Endothelial cell of umbilical vein (primary cell): ENCODE results near the gene CUBN. TPM values are rescaled to one million over a fixed set of nuclear protein-coding genes. Genes with fewer than 3 reads are reported as not detected.

Source experiments
- BruUV-seq: library from RNA; stranded (reverse); fragments of 400-500 nt; replicated peaks from 2 replicates; lab custom pipeline; 2021; lab: Mats Ljungman, UMichigan
- CTCF ChIA-PET: fragments of 300-600, 350-600 bp; sonication (Branson Sonifier 250); formaldehyde crosslinking; loops from one replicate; lab custom pipeline; 2021; ENCODE audit warnings: antibody characterized with exemption, inconsistent platforms; lab: Charles Lee
- POLR2A ChIA-PET: fragments of 300-600, 350-600 bp; sonication (Branson Sonifier 250); formaldehyde crosslinking; loops from one replicate; lab custom pipeline; 2021; ENCODE audit warnings: antibody characterized with exemption, inconsistent platforms; lab: Charles Lee
- DNase-seq: peaks from one replicate; pipeline ENCODE4 v3.0.0-alpha.2; 2011; ENCODE audit warnings: low read depth, low spot score
- FAIRE-seq: peaks from 2 replicates; lab custom pipeline; 2011; peaks lifted over from hg19 to GRCh38; lab: Jason Lieb, UNC
- H2AFZ ChIP-seq: 2 replicates; pipeline ENCODE4 v1.6.0; 2012; ENCODE audit warnings: low read depth, low read length, control low read depth, inconsistent platforms
- H3K27ac ChIP-seq: 2 replicates; pipeline ENCODE4 v1.5.1; 2011; ENCODE audit warnings: low read depth, mild to moderate bottlenecking, control low read depth, low read length, moderate library complexity; ENCODE audit not compliant: insufficient read depth
- H3K27me3 ChIP-seq, 2 experiments: 2 replicates each; pipeline versions ENCODE4 v1.6.0 to v1.6.1; 2011; ENCODE audit warnings: low read length in 2 of 2, mixed read lengths in 1 of 2; ENCODE audit not compliant: control insufficient read depth in 2 of 2, insufficient read depth in 2 of 2
- H3K36me3 ChIP-seq, 2 experiments: 2 replicates in 1 of 2; 3 replicates in 1 of 2; pipeline ENCODE4 v1.5.1; 2011; ENCODE audit warnings: low read length in 2 of 2, mild to moderate bottlenecking in 1 of 2, moderate library complexity in 1 of 2; ENCODE audit not compliant: control insufficient read depth in 2 of 2, insufficient read depth in 2 of 2; ENCODE audit errors: extremely low read depth in 1 of 2
- H3K4me1 ChIP-seq: 3 replicates; pipeline ENCODE4 v1.5.1; 2011; ENCODE audit warnings: mild to moderate bottlenecking, low read length; ENCODE audit not compliant: control insufficient read depth, insufficient read depth; ENCODE audit errors: extremely low read depth
- H3K4me2 ChIP-seq: 2 replicates; pipeline ENCODE4 v1.6.1; 2011; ENCODE audit warnings: low read length, control low read depth, mixed read lengths; ENCODE audit not compliant: insufficient read depth
- H3K4me3 ChIP-seq, 3 experiments: fragments of 200-600 bp in 1 of 3; sonication (generic), shearing (Covaris generic) in 1 of 3; replicated peaks in 1 of 3; 2 replicates each; pipeline ENCODE4 v1.5.1; 2011 to 2016; ENCODE audit warnings: control low read depth in 3 of 3, low read length in 3 of 3, mild to moderate bottlenecking in 2 of 3, inconsistent platforms in 1 of 3, low read depth in 1 of 3, moderate library complexity in 1 of 3; ENCODE audit not compliant: insufficient read depth in 1 of 3
- H3K79me2 ChIP-seq: 2 replicates; pipeline ENCODE4 v1.6.0; 2012; ENCODE audit warnings: low read length, inconsistent platforms; ENCODE audit not compliant: control insufficient read depth, insufficient read depth
- H3K9ac ChIP-seq: replicated peaks from 2 replicates; pipeline ENCODE3; 2011; ENCODE audit warnings: low read length, control low read depth; ENCODE audit not compliant: insufficient read depth; ENCODE audit errors: extremely low read depth
- H3K9me1 ChIP-seq: replicated peaks from 3 replicates; pipeline ENCODE4 v1.6.0; 2011; ENCODE audit warnings: mild to moderate bottlenecking, low read length; ENCODE audit not compliant: control insufficient read depth, insufficient read depth; ENCODE audit errors: extremely low read depth
- H3K9me3 ChIP-seq: replicated peaks from 2 replicates; pipeline ENCODE4 v1.5.1; 2012; ENCODE audit warnings: low read length, inconsistent platforms; ENCODE audit not compliant: control insufficient read depth, insufficient read depth
- H4K20me1 ChIP-seq: replicated peaks from 2 replicates; pipeline ENCODE3; 2011; ENCODE audit warnings: mild to moderate bottlenecking, low read length; ENCODE audit not compliant: control insufficient read depth, insufficient read depth; ENCODE audit errors: extremely low read depth
- EZH2 ChIP-seq: IDR thresholded peaks from 2 replicates; pipeline ENCODE4 v1.6.1; 2012; ENCODE audit warnings: borderline replicate concordance, low read depth, mild to moderate bottlenecking, moderate library complexity, low read length, inconsistent platforms; ENCODE audit not compliant: severe bottlenecking
- FOS ChIP-seq: IDR thresholded peaks from 2 replicates; pipeline ENCODE4 v1.6.1; 2011; ENCODE audit warnings: mild to moderate bottlenecking, low read length, moderate library complexity, borderline replicate concordance; ENCODE audit not compliant: insufficient read depth
- GATA2 ChIP-seq: IDR thresholded peaks from 2 replicates; pipeline ENCODE4 v1.7.0; 2011; ENCODE audit warnings: low read depth, mild to moderate bottlenecking, moderate library complexity, mixed read lengths, low read length; ENCODE audit not compliant: insufficient read length, insufficient read depth
- JUN ChIP-seq: IDR thresholded peaks from 2 replicates; pipeline ENCODE4 v1.6.1; 2011; ENCODE audit warnings: borderline replicate concordance, low read depth; ENCODE audit not compliant: insufficient read length, insufficient read depth
- MYC ChIP-seq: IDR thresholded peaks from one replicate; pipeline ENCODE4 v1.6.1; 2011; ENCODE audit warnings: mild to moderate bottlenecking, low read depth, low read length
- POLR2A ChIP-seq: IDR thresholded peaks from 2 replicates; pipeline ENCODE4 v1.6.1; 2012; ENCODE audit warnings: low read depth, mild to moderate bottlenecking, control low read depth, low read length
- POLR2AphosphoS5 ChIP-seq: IDR thresholded peaks from 2 replicates; pipeline ENCODE4 v1.6.1; 2012; ENCODE audit warnings: low read depth, mild to moderate bottlenecking, control low read depth, low read length, moderate library complexity; ENCODE audit not compliant: insufficient read depth
- dilution Hi-C: fragments of 300-500 bp; cut with MboI; formaldehyde crosslinking; loops from one replicate; pipeline ENCODE4 v1.15.0; 2019; ENCODE audit warnings: low sequenced_read_pairs; ENCODE audit not compliant: extremely low pct_ligation_motif_present
- intact Hi-C: fragments of 100-400 bp; cut with micrococcal nuclease; formaldehyde crosslinking; loops from one replicate; pipeline ENCODE4 v1.10.0; 2022
- polyA plus RNA-seq, 4 experiments: library from polyadenylated mRNA; depleted of rRNA in 3 of 4; stranded (reverse) in 3 of 4; unstranded in 1 of 4; fragments of >200 nt; gene quantifications; 2 replicates each; pipeline versions ENCODE4 v1.2.1 to v1.2.3, GENCODE V29; 2011 to 2012; ENCODE audit warnings: missing spikeins in 1 of 4
- total RNA-seq: library from RNA; stranded (reverse); gene quantifications from 2 replicates; pipeline ENCODE4 v1.2.3, GENCODE V29; 2021
- TF ChIP-seq, protein P1 (sequence below), 2 donors: IDR thresholded peaks; 1 replicate in 1 of 2; 2 replicates in 1 of 2; pipeline ENCODE4 v1.5.1; 2011; ENCODE audit warnings: low read length in 2 of 2, mild to moderate bottlenecking in 2 of 2, moderate library complexity in 2 of 2, control low read depth in 1 of 2, inconsistent platforms in 1 of 2, low read depth in 1 of 2; ENCODE audit not compliant: insufficient read depth in 1 of 2; ENCODE audit errors: extremely low read depth in 1 of 2
- TF ChIP-seq, protein P2 (sequence below): IDR thresholded peaks from 2 replicates; pipeline ENCODE4 v1.6.1; 2011; ENCODE audit not compliant: insufficient read depth, insufficient read length

Gene CUBN
- total and polyA plus RNA-seq, 2 donors (not counting 3 experiments of a cell fraction or from before 2014, with no cell fraction given): 2.7 to 4.6 TPM

DNA sequence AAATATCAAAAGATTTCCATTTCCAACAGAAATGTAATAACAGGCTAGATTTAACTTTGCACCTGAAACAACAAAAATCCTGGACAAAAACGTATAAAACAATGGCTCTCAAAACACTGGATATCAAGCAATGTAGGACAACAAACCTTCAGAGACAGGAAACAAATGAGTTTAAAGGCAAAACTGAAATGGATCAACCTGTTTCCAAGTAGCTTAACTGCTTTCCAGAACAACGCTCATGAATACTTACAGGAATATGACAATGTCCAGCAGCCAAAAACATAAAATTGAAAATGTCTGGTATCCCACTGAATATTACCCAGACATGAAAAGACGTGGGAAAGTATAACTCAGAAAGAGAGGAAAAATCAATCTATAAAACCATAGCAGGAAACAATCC, 62.8 kb downstream of the CUBN start:
- peak overlapping the region; percentile 89 for H3K27ac ChIP-seq
- TF ChIP-seq POLR2AphosphoS5 (no peak), EZH2 (no peak), GATA2 (no peak), POLR2A (no peak)
- TF ChIP-seq, protein P1, sequence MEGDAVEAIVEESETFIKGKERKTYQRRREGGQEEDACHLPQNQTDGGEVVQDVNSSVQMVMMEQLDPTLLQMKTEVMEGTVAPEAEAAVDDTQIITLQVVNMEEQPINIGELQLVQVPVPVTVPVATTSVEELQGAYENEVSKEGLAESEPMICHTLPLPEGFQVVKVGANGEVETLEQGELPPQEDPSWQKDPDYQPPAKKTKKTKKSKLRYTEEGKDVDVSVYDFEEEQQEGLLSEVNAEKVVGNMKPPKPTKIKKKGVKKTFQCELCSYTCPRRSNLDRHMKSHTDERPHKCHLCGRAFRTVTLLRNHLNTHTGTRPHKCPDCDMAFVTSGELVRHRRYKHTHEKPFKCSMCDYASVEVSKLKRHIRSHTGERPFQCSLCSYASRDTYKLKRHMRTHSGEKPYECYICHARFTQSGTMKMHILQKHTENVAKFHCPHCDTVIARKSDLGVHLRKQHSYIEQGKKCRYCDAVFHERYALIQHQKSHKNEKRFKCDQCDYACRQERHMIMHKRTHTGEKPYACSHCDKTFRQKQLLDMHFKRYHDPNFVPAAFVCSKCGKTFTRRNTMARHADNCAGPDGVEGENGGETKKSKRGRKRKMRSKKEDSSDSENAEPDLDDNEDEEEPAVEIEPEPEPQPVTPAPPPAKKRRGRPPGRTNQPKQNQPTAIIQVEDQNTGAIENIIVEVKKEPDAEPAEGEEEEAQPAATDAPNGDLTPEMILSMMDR (IDR thresholded peaks at IDR 0.05; ENCODE audit: extremely low read depth in 1 of 2, insufficient read depth in 1 of 2, low read depth in 1 of 2, low read length in 2 of 2): no peak
- FAIRE-seq: no peak
- no peaks in the 10 kb centered on the region for H3K36me3 ChIP-seq
- H3K27me3 ChIP-seq: no peaks in the 10 kb centered on the region
- peak overlapping the region; percentile 77 for H2AFZ ChIP-seq
- peak overlapping the region; percentile 81 for H3K9ac ChIP-seq
- ChIA-PET CTCF (interaction anchor here (0.7 to 1.3 kb wide), 5 partner anchors 18 to 171 kb away, joined by 3 to 4 read pairs (median 3); no protein-coding TSS in a partner anchor), POLR2A (interaction anchor here (1.4 kb wide), 1 partner anchor 163 kb away, joined by 3 read pairs; no protein-coding TSS in a partner anchor)
- H3K9me1 ChIP-seq: no peaks in the 10 kb centered on the region
- H3K79me2 ChIP-seq: no peaks in the 10 kb centered on the region
- dilution Hi-C loops: no loop called here
- no TSS peak for BruUV-seq
- H3K4me3 ChIP-seq: peak overlapping the region in 1 of 3 experiments; percentile 33
- H3K4me2 ChIP-seq: peak overlapping the region; percentile 89
- H3K9me3 ChIP-seq: no peaks in the 10 kb centered on the region
- intact Hi-C loops: no loop called here
- H3K4me1 ChIP-seq: peaks cover 64% of the 10 kb centered on the region
- H4K20me1 ChIP-seq: no peaks in the 10 kb centered on the region
- DNase-seq: peak; percentile 88

DNA sequence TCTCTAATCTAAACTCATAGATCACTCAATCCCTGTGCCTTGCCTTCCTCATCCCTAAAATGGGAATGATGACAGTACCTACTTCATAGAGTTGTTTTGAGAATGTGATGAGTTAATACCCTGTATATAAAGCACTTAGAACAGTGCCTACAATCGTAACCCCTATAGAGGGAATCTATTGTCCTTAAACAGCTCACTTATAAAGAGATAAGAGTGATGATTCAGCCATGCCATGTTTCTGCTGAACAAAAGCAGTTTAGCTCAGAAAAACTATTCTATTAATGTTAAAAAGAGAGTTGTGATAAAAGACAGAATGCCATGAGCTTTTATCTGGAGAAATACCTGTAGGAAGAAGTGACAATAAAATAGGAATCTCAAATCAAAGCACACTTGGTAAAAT, 63.6 kb downstream of the CUBN start:
- H3K27ac ChIP-seq: peak overlapping the region; percentile 89
- CTCF ChIA-PET: interaction anchor here (1.3 kb wide), 1 partner anchor 50 kb away, joined by 4 read pairs; no protein-coding TSS in a partner anchor
- H2AFZ ChIP-seq: no peak overlapping the region
- peak overlapping the region; percentile 81 for H3K9ac ChIP-seq
- H3K4me3 ChIP-seq: peak overlapping the region in 2 of 3 experiments; percentile 24 to 33
- no peaks in the 10 kb centered on the region for H3K27me3 ChIP-seq
- FAIRE-seq: no peak
- DNase-seq: peak; percentile 74
- BruUV-seq: no TSS peak
- H3K36me3 ChIP-seq: no peaks in the 10 kb centered on the region
- H4K20me1 ChIP-seq: no peaks in the 10 kb centered on the region
- H3K79me2 ChIP-seq: no peaks in the 10 kb centered on the region
- TF ChIP-seq, protein P2, sequence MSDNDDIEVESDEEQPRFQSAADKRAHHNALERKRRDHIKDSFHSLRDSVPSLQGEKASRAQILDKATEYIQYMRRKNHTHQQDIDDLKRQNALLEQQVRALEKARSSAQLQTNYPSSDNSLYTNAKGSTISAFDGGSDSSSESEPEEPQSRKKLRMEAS: no peak
- no peak for TF ChIP-seq MYC
- TF ChIP-seq JUN: peak; percentile 53
- TF ChIP-seq GATA2: peak; percentile 60
- no peak for TF ChIP-seq POLR2AphosphoS5
- TF ChIP-seq POLR2A: no peak
- TF ChIP-seq EZH2: no peak
- peak; percentile 69 for TF ChIP-seq FOS
- TF ChIP-seq, protein P1 (IDR thresholded peaks at IDR 0.05; ENCODE audit: extremely low read depth in 1 of 2, insufficient read depth in 1 of 2, low read depth in 1 of 2, low read length in 2 of 2): no peak
- no peaks in the 10 kb centered on the region for H3K9me3 ChIP-seq
- POLR2A ChIA-PET: interaction anchor here (0.6 to 0.9 kb wide), 2 partner anchors 98 to 164 kb away, joined by 3 to 4 read pairs; no protein-coding TSS in a partner anchor
- no peaks in the 10 kb centered on the region for H3K9me1 ChIP-seq
- peaks cover 67% of the 10 kb centered on the region for H3K4me1 ChIP-seq
- intact Hi-C loops (no loop called here), dilution Hi-C loops (no loop called here)
- H3K4me2 ChIP-seq: peak overlapping the region; percentile 89
